OCI-LY3 (cell line): ENCODE measurements around the gene RING1.

Experiments
- H2AFZ ChIP-seq: fragments of 200-600, 300-600 bp; shearing (Covaris generic); 2 replicates; pipeline ENCODE4 v1.6.0; 2014; ENCODE audit warnings: antibody characterized with exemption, low read depth, low read length
- H3K27ac ChIP-seq: fragments of 200-600, 300-600 bp; sonication (generic); 2 replicates; pipeline ENCODE4 v1.5.1; 2014; ENCODE audit warnings: mild to moderate bottlenecking, low read length, moderate library complexity, mixed read lengths
- H3K27me3 ChIP-seq: fragments of 200-600, 300-600 bp; sonication (generic); 2 replicates; pipeline ENCODE4 v1.6.1; 2014; ENCODE audit warnings: low read depth, low read length, mixed read lengths
- H3K36me3 ChIP-seq: fragments of 200-600, 300-600 bp; sonication (generic); replicated peaks from 2 replicates; pipeline ENCODE3; 2014; ENCODE audit warnings: low read depth, low read length, mixed read lengths
- H3K4me1 ChIP-seq: fragments of 300-600, 200-600 bp; sonication (generic); 2 replicates; pipeline ENCODE4 v1.6.1; 2014; ENCODE audit warnings: low read length, mixed read lengths
- H3K4me2 ChIP-seq: fragments of 200-600, 300-600 bp; sonication (generic); 2 replicates; pipeline ENCODE4 v1.6.1; 2014; ENCODE audit warnings: low read length, mixed read lengths
- H3K4me3 ChIP-seq: fragments of 300-600, 200-600 bp; sonication (generic); 2 replicates; pipeline ENCODE4 v1.5.1; 2014; ENCODE audit warnings: antibody characterized with exemption, mild to moderate bottlenecking, low read length, moderate library complexity
- H3K79me2 ChIP-seq: fragments of 300-600, 200-600 bp; shearing (Covaris generic); 2 replicates; pipeline ENCODE4 v1.6.1; 2014; ENCODE audit warnings: mild to moderate bottlenecking, low read length, mixed read lengths
- H3K9ac ChIP-seq: fragments of 300-600, 200-600 bp; shearing (Covaris generic); 2 replicates; pipeline ENCODE4 v1.6.0; 2014; ENCODE audit warnings: mild to moderate bottlenecking, low read length, moderate library complexity
- H3K9me3 ChIP-seq: fragments of 200-600, 300-600 bp; shearing (Covaris generic); 2 replicates; pipeline ENCODE4 v1.6.1; 2014; ENCODE audit warnings: low read length, mixed read lengths; ENCODE audit not compliant: insufficient read depth
- H4K20me1 ChIP-seq: fragments of 200-600, 300-600 bp; sonication (generic); 2 replicates; pipeline ENCODE4 v1.6.1; 2016; ENCODE audit warnings: low read length, mixed read lengths; ENCODE audit not compliant: insufficient read depth
- CTCF ChIP-seq: fragments of 200-600, 300-600 bp; sonication (generic); IDR thresholded peaks from 2 replicates; pipeline ENCODE4 v1.5.1; 2014; ENCODE audit warnings: antibody characterized with exemption, low read length, low read depth
- EZH2phosphoT487 ChIP-seq: fragments of 200-600 bp; shearing (Covaris generic); IDR thresholded peaks from 2 replicates; pipeline ENCODE4 v1.6.1; 2018; ENCODE audit warnings: antibody characterized with exemption, mixed run types, low read depth

The RING1 gene

GRCh38 chr6:33235221-33235634 is 26.9 kb downstream of the RING1 start:
- H3K4me3 ChIP-seq, result no peak overlapping the region
- H3K27ac ChIP-seq, result no peak overlapping the region
- no peak overlapping the region for H2AFZ ChIP-seq
- H3K27me3 ChIP-seq, result no peaks in the 10 kb centered on the region; the same call in 1 of the 2 replicates
- H3K9me3 ChIP-seq, result no peaks in the 10 kb centered on the region
- H3K79me2 ChIP-seq, result no peaks in the 10 kb centered on the region
- no peak overlapping the region for H3K9ac ChIP-seq
- no peaks in the 10 kb centered on the region for H4K20me1 ChIP-seq
- H3K36me3 ChIP-seq, result no peaks in the 10 kb centered on the region
- peaks cover 10% of the 10 kb centered on the region for H3K4me1 ChIP-seq
- no peak for TF ChIP-seq CTCF
- TF ChIP-seq EZH2phosphoT487, result no peak
- no peak overlapping the region for H3K4me2 ChIP-seq

GRCh38 chr6:33236328-33236727 is 28.0 kb downstream of the RING1 start:
- Histone ChIP-seq H3K4me3 (no peak overlapping the region), H3K9me3 (no peaks in the 10 kb centered on the region), H3K4me2 (no peak overlapping the region), H3K27me3 (no peaks in the 10 kb centered on the region; the same call in 1 of the 2 replicates), H3K4me1 (peaks cover 3% of the 10 kb centered on the region), H3K9ac (no peak overlapping the region), H3K36me3 (no peaks in the 10 kb centered on the region), H3K79me2 (no peaks in the 10 kb centered on the region), H3K27ac (no peak overlapping the region), H4K20me1 (no peaks in the 10 kb centered on the region), H2AFZ (no peak overlapping the region)
- no peak for TF ChIP-seq EZH2phosphoT487
- no peak for TF ChIP-seq CTCF

GRCh38 chr6:33236852-33237251 is 28.6 kb downstream of the RING1 start:
- no peak overlapping the region for H3K27ac ChIP-seq

GRCh38 chr6:33237741-33238140 is 29.4 kb downstream of the RING1 start:
- TF ChIP-seq EZH2phosphoT487 (no peak), CTCF (no peak)
- peaks cover 5% of the 10 kb centered on the region for H3K27me3 ChIP-seq
- no peaks in the 10 kb centered on the region for H3K9me3 ChIP-seq
- H3K4me1 ChIP-seq, result peaks cover 4% of the 10 kb centered on the region; the same call in 1 of the 2 replicates
- no peak overlapping the region for H3K4me2 ChIP-seq
- H4K20me1 ChIP-seq, result no peaks in the 10 kb centered on the region
- H3K27ac ChIP-seq, result no peak overlapping the region
- H3K79me2 ChIP-seq, result no peaks in the 10 kb centered on the region
- H3K9ac ChIP-seq, result no peak overlapping the region
- H2AFZ ChIP-seq, result no peak overlapping the region
- H3K36me3 ChIP-seq, result no peaks in the 10 kb centered on the region
- no peak overlapping the region for H3K4me3 ChIP-seq

More at GRCh38 chr6:33236852-33237251, 28.6 kb downstream of the RING1 start:
- H3K4me1 ChIP-seq, result peaks cover 1% of the 10 kb centered on the region; the same call in 1 of the 2 replicates
- no peaks in the 10 kb centered on the region for H3K79me2 ChIP-seq
- H3K4me2 ChIP-seq, result no peak overlapping the region
- H3K27me3 ChIP-seq, result no peaks in the 10 kb centered on the region; the same call in 1 of the 2 replicates
- H3K9ac ChIP-seq, result no peak overlapping the region
- H4K20me1 ChIP-seq, result no peaks in the 10 kb centered on the region
- H2AFZ ChIP-seq, result no peak overlapping the region
- H3K4me3 ChIP-seq, result no peak overlapping the region
- no peaks in the 10 kb centered on the region for H3K36me3 ChIP-seq
- no peaks in the 10 kb centered on the region for H3K9me3 ChIP-seq
- TF ChIP-seq CTCF (no peak), EZH2phosphoT487 (no peak)
